Measurements from ENCODE around the gene KRT79. TPM values are rescaled to one million over a fixed set of nuclear protein-coding genes. Genes with fewer than 3 reads are reported as not detected.

KRT79 gene
- polyA plus RNA-seq, 1 donor from 2014 or later: not detected

DNA sequence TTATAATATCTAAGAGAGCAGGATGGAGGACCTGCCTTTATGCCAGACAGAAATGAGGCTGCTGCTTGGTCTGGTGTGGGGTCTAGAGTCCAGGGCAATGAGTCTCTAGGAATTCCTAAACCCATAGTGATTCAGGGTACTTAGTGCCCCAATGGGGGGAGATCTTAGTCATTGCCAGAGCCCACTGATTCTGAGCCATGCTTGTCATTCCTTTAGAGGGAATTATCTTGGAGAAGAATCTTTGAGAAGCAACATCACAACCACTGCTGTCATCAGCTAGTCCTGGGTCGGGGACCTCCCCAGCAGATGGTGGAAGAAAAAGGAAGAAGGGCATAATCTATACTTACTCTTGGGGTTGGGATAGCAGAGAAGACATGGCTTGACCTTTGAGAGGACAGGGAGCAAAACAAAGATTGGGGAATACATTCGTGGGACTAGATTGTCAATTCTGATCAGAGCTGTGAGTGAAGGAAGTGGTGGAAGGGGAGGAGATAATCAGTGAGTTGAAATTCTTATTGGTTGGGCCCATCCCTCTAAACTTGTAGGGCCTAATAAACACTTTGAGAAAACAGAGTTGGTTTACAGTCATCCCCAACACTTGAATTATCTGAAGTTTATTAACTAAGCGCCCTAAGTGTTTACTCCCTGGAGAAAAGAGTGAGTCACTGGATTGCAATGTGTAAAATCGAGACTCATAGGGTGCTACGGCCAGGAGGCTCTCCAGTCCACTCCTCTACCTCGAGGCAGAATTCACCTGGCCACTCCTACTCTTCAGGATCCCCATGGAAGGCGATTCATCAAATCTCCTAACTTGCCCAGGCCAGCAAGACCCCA, 35.2 kb downstream of the KRT79 start:
- no peaks in the 10 kb centered on the region for H3K9me2 ChIP-seq (ENCODE audit: insufficient read depth, low read length)
- H3K9me3 ChIP-seq (ENCODE audit: low read length): no peaks in the 10 kb centered on the region
- no peak for TF ChIP-seq CTCF (IDR thresholded peaks at IDR 0.05; ENCODE audit: poor library complexity, severe bottlenecking)
- no peak for TF ChIP-seq SMC3 (conservative IDR thresholded peaks at IDR 0.05; ENCODE audit: poor library complexity)
- TF ChIP-seq RAD21 (conservative IDR thresholded peaks at IDR 0.05): no peak
- no peak for TF ChIP-seq TAF1 (IDR thresholded peaks at IDR 0.05; ENCODE audit: low read depth)
- no peak for TF ChIP-seq REST (IDR thresholded peaks at IDR 0.05; ENCODE audit: borderline replicate concordance)
- TF ChIP-seq EZH2 (IDR thresholded peaks at IDR 0.05; ENCODE audit: borderline replicate concordance, insufficient read depth, low read length, poor library complexity, severe bottlenecking): no peak
- TF ChIP-seq MXI1 (conservative IDR thresholded peaks at IDR 0.05; ENCODE audit: poor library complexity, severe bottlenecking): no peak
- no peak for TF ChIP-seq EP300 (conservative IDR thresholded peaks at IDR 0.05; ENCODE audit: poor library complexity, severe bottlenecking)
- no peak for TF ChIP-seq POLR2AphosphoS5 (IDR thresholded peaks at IDR 0.05)
- H2AFZ ChIP-seq (ENCODE audit: low read depth, low read length): no peak overlapping the region
- H3K4me2 ChIP-seq (ENCODE audit: low read length): no peak overlapping the region
- H3K36me3 ChIP-seq (ENCODE audit: insufficient read depth, low read length): no peaks in the 10 kb centered on the region
- no peak overlapping the region for H3K27ac ChIP-seq (ENCODE audit: low read length)
- no peaks in the 10 kb centered on the region for H3F3A ChIP-seq (ENCODE audit: insufficient read depth, low read length, poor library complexity, severe bottlenecking)
- no peak overlapping the region for H3K9ac ChIP-seq (ENCODE audit: low read length)
- H4K20me1 ChIP-seq (ENCODE audit: insufficient read depth): no peaks in the 10 kb centered on the region
- no peaks in the 10 kb centered on the region for H3K79me2 ChIP-seq (replicated peaks; ENCODE audit: insufficient read depth, low read length)
- H3K27me3 ChIP-seq (ENCODE audit: insufficient read depth, low read depth, low read length): no peaks in the 10 kb centered on the region
- no peak overlapping the region for H3K4me3 ChIP-seq (ENCODE audit: low read length)

- Histone ChIP-seq H3K36me3 (ENCODE audit: insufficient read depth, low read length) (no peaks in the 10 kb centered on the region), H3K9ac (ENCODE audit: low read length) (no peak overlapping the region), H3K79me2 (replicated peaks; ENCODE audit: insufficient read depth, low read length) (no peaks in the 10 kb centered on the region), H3K4me2 (ENCODE audit: low read length) (no peak overlapping the region), H3K27me3 (ENCODE audit: insufficient read depth, low read depth, low read length) (no peaks in the 10 kb centered on the region), H3K9me3 (ENCODE audit: low read length) (no peaks in the 10 kb centered on the region), H3K4me3 (ENCODE audit: low read length) (no peak overlapping the region), H3F3A (ENCODE audit: insufficient read depth, low read length, poor library complexity, severe bottlenecking) (no peaks in the 10 kb centered on the region), H3K9me2 (ENCODE audit: insufficient read depth, low read length) (no peaks in the 10 kb centered on the region), H3K27ac (ENCODE audit: low read length) (no peak overlapping the region), H4K20me1 (ENCODE audit: insufficient read depth) (no peaks in the 10 kb centered on the region), H2AFZ (ENCODE audit: low read depth, low read length) (no peak overlapping the region)
- TF ChIP-seq EZH2 (IDR thresholded peaks at IDR 0.05; ENCODE audit: borderline replicate concordance, insufficient read depth, low read length, poor library complexity, severe bottlenecking) (no peak), SMC3 (conservative IDR thresholded peaks at IDR 0.05; ENCODE audit: poor library complexity) (no peak), TAF1 (IDR thresholded peaks at IDR 0.05; ENCODE audit: low read depth) (no peak), RAD21 (conservative IDR thresholded peaks at IDR 0.05) (no peak), POLR2AphosphoS5 (IDR thresholded peaks at IDR 0.05) (no peak), REST (IDR thresholded peaks at IDR 0.05; ENCODE audit: borderline replicate concordance) (no peak), CTCF (IDR thresholded peaks at IDR 0.05; ENCODE audit: poor library complexity, severe bottlenecking) (no peak), MXI1 (conservative IDR thresholded peaks at IDR 0.05; ENCODE audit: poor library complexity, severe bottlenecking) (no peak), EP300 (conservative IDR thresholded peaks at IDR 0.05; ENCODE audit: poor library complexity, severe bottlenecking) (no peak)
These were observed 36.0 kb downstream of the KRT79 start for GRCh38 chr12:52798003-52798670.
